A204.1 (cell line): ENCODE results near the gene DNAH17.

Experiments used
- FAIRE-seq: peaks from 2 replicates; lab custom pipeline; 2012; peaks lifted over from hg19 to GRCh38; lab: Jason Lieb, UNC

DNAH17 gene

GRCh38 chr17:78541488-78542206, 35.5 kb downstream of the DNAH17 start:
- no peak for FAIRE-seq

GRCh38 chr17:78539781-78540180, 37.4 kb downstream of the DNAH17 start:
- no peak for FAIRE-seq

GRCh38 chr17:78538033-78538776, 39.0 kb downstream of the DNAH17 start:
- no peak for FAIRE-seq

- no peak for FAIRE-seq
Observed at GRCh38 chr17:78537217-78537860, 39.9 kb downstream of the DNAH17 start.

GRCh38 chr17:78535273-78536197, 41.7 kb downstream of the DNAH17 start:
- FAIRE-seq, result no peak

GRCh38 chr17:78534492-78535272, 42.5 kb downstream of the DNAH17 start:
- no peak for FAIRE-seq

GRCh38 chr17:78532922-78533640, 44.1 kb downstream of the DNAH17 start:
- no peak for FAIRE-seq

- FAIRE-seq, result no peak
Observed at GRCh38 chr17:78532311-78532710, 44.9 kb downstream of the DNAH17 start.

- no peak for FAIRE-seq
Observed at GRCh38 chr17:78530675-78531074, 46.5 kb downstream of the DNAH17 start.

- no peak for FAIRE-seq
Observed at GRCh38 chr17:78529871-78530670, 47.1 kb downstream of the DNAH17 start.

- FAIRE-seq, result no peak
Observed at GRCh38 chr17:78529251-78529650, 47.9 kb downstream of the DNAH17 start.

- FAIRE-seq, result no peak
Observed at GRCh38 chr17:78528541-78528940, 48.7 kb downstream of the DNAH17 start.

- FAIRE-seq, result no peak
Observed at GRCh38 chr17:78527345-78527744, 49.9 kb downstream of the DNAH17 start.

GRCh38 chr17:78526231-78527025, 50.8 kb downstream of the DNAH17 start:
- no peak for FAIRE-seq

GRCh38 chr17:78525511-78526160, 51.6 kb downstream of the DNAH17 start:
- no peak for FAIRE-seq

- FAIRE-seq, result no peak
Observed at GRCh38 chr17:78524870-78525510, 52.2 kb downstream of the DNAH17 start.

- FAIRE-seq, result no peak
Observed at GRCh38 chr17:78523934-78524655, 53.1 kb downstream of the DNAH17 start.
